H1 (cell line): ENCODE data around the gene NASP. TPM values are rescaled to one million over a fixed set of nuclear protein-coding genes. Genes with fewer than 3 reads are reported as not detected.

Source experiments
- EGR1 ChIP-seq: IDR thresholded peaks from 2 replicates; pipeline ENCODE4 v1.6.1; 2011; ENCODE audit warnings: low read depth, low read length, borderline replicate concordance
- SRF ChIP-seq: IDR thresholded peaks from 2 replicates; pipeline ENCODE4 v1.6.1; 2011; ENCODE audit warnings: mild to moderate bottlenecking, low read depth, low read length, moderate library complexity
- TEAD4 ChIP-seq: IDR thresholded peaks from 2 replicates; pipeline ENCODE4 v1.6.1; 2012; ENCODE audit warnings: low read depth, low read length, inconsistent platforms, mixed read lengths
- polyA plus RNA-seq, 7 experiments: library from polyadenylated mRNA; depleted of rRNA in 3 of 7; stranded (reverse) in 5 of 7; unstranded in 2 of 7; fragments of >200 nt in 5 of 7; fragments of 200-250 nt in 2 of 7; gene quantifications; 1 replicate in 5 of 7; 2 replicates in 1 of 7; 4 replicates in 1 of 7; pipeline versions ENCODE4 v1.2.1 to v1.2.3, GENCODE V29; 2011 to 2013; ENCODE audit warnings: missing spikeins in 2 of 7, mixed read lengths in 2 of 7
- total RNA-seq: library from RNA; stranded (reverse); fragmentation: NEBNext Ultra II Directional; extraction: Animal tissue kit (Norgen Biotek cat#: 25700); gene quantifications from 2 replicates; pipeline ENCODE4 v1.2.1, GENCODE V29; 2021

Gene NASP
- total and polyA plus RNA-seq, 2 of the 8 experiments (the other 6 are each of a cell fraction or from before 2014, with no cell fraction given), result 263 to 647 TPM

DNA sequence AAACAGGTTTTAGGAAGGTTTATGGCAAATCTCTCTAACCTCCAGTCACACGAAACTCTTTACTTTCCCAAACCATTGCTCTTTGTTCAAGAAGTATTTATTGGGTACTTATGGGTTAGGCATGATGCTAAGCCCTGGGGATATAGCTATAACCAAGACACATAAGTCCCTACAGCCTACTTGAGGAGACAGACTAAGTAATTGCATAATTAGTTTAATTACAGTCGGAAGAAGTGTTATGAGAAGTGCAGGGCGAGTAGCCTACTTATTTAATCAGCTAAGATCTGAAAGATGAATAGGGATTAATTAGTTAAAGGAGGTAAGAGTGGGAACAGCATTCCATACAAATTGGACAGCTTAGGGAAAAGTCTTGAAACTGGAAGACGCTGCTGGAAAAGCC is 13.2 kb upstream of the NASP start (continued):
- TF ChIP-seq TEAD4 (no peak), SRF (no peak), EGR1 (no peak)
- TF ChIP-seq, all 59 proteins: peak for 0
